Measurements from ENCODE around the gene MAML3.

Gene MAML3

GRCh38 chr4:140158365-140159030 lies 4.5 kb upstream of the MAML3 start:
- no peaks in the 10 kb centered on the region for H3K79me2 ChIP-seq
- no peak overlapping the region for H3K9ac ChIP-seq
- H3K9me3 ChIP-seq (ENCODE audit: control insufficient read depth, low read length) = no peaks in the 10 kb centered on the region
- no peak for TF ChIP-seq CTCF (IDR thresholded peaks at IDR 0.05)
- no peaks in the 10 kb centered on the region for H3K4me1 ChIP-seq
- H3K27me3 ChIP-seq (ENCODE audit: control insufficient read depth, insufficient read depth, low read length) = no peaks in the 10 kb centered on the region
- no peak overlapping the region for H3K4me3 ChIP-seq (ENCODE audit: low read depth, low read length)
- no peak overlapping the region for H3K27ac ChIP-seq
- H2AFZ ChIP-seq = no peak overlapping the region
- no peaks in the 10 kb centered on the region for H3K36me3 ChIP-seq (ENCODE audit: control insufficient read depth, insufficient read depth, low read length)
- no peak overlapping the region for H3K4me2 ChIP-seq (ENCODE audit: low read length)

- no peak for TF ChIP-seq CTCF (IDR thresholded peaks at IDR 0.05)
- H3K4me3 ChIP-seq (ENCODE audit: low read depth, low read length) = no peak overlapping the region
- H3K27me3 ChIP-seq (ENCODE audit: control insufficient read depth, insufficient read depth, low read length) = no peaks in the 10 kb centered on the region
- H3K79me2 ChIP-seq = no peaks in the 10 kb centered on the region
- H3K9ac ChIP-seq = no peak overlapping the region
- no peaks in the 10 kb centered on the region for H3K4me1 ChIP-seq
- no peaks in the 10 kb centered on the region for H3K9me3 ChIP-seq (ENCODE audit: control insufficient read depth, low read length)
- H3K27ac ChIP-seq = no peak overlapping the region
- no peak overlapping the region for H2AFZ ChIP-seq
- no peak overlapping the region for H3K4me2 ChIP-seq (ENCODE audit: low read length)
- no peaks in the 10 kb centered on the region for H3K36me3 ChIP-seq (ENCODE audit: control insufficient read depth, insufficient read depth, low read length)
Observed at GRCh38 chr4:140157341-140157740, 3.4 kb upstream of the MAML3 start.

GRCh38 chr4:140156529-140157171 lies 2.7 kb upstream of the MAML3 start:
- Histone ChIP-seq H3K79me2 (no peaks in the 10 kb centered on the region), H3K4me3 (ENCODE audit: low read depth, low read length) (no peak overlapping the region), H2AFZ (no peak overlapping the region), H3K27ac (no peak overlapping the region), H3K27me3 (ENCODE audit: control insufficient read depth, insufficient read depth, low read length) (no peaks in the 10 kb centered on the region), H3K36me3 (ENCODE audit: control insufficient read depth, insufficient read depth, low read length) (no peaks in the 10 kb centered on the region), H3K9me3 (ENCODE audit: control insufficient read depth, low read length) (no peaks in the 10 kb centered on the region), H3K4me1 (no peaks in the 10 kb centered on the region), H3K9ac (no peak overlapping the region), H3K4me2 (ENCODE audit: low read length) (no peak overlapping the region)
- no peak for TF ChIP-seq CTCF (IDR thresholded peaks at IDR 0.05)

- H3K27me3 ChIP-seq (ENCODE audit: control insufficient read depth, insufficient read depth, low read length) = no peaks in the 10 kb centered on the region
- H3K4me3 ChIP-seq (ENCODE audit: low read depth, low read length) = peak overlapping the region; percentile 92
Observed at GRCh38 chr4:140154572-140154891, 548 bp upstream of the MAML3 start.

More at GRCh38 chr4:140154572-140154891, 548 bp upstream of the MAML3 start:
- Histone ChIP-seq H3K79me2 (no peaks in the 10 kb centered on the region), H3K4me1 (no peaks in the 10 kb centered on the region), H3K9ac (no peak overlapping the region), H3K9me3 (ENCODE audit: control insufficient read depth, low read length) (no peaks in the 10 kb centered on the region), H2AFZ (peak overlapping the region; percentile 90), H3K4me2 (ENCODE audit: low read length) (peak overlapping the region; percentile 99), H3K36me3 (ENCODE audit: control insufficient read depth, insufficient read depth, low read length) (no peaks in the 10 kb centered on the region), H3K27ac (peak overlapping the region; percentile 98)
- TF ChIP-seq CTCF (IDR thresholded peaks at IDR 0.05) = no peak
